GM18499 (cell line): Measurements from ENCODE around the gene PRSS50.
"Not testable (repeated sequence)": the region's sequence is repeated elsewhere in the genome, so short reads cannot be mapped to it uniquely, and the experiment has no call there.

Source experiments
- ATAC-seq: cut with Tn5 transposase; IDR thresholded peaks from one replicate; pipeline ENCODE4 v1.9.1; 2021; ENCODE audit warnings: moderate number of reproducible peaks; ENCODE audit not compliant: insufficient read depth, unreplicated experiment

Gene PRSS50

DNA sequence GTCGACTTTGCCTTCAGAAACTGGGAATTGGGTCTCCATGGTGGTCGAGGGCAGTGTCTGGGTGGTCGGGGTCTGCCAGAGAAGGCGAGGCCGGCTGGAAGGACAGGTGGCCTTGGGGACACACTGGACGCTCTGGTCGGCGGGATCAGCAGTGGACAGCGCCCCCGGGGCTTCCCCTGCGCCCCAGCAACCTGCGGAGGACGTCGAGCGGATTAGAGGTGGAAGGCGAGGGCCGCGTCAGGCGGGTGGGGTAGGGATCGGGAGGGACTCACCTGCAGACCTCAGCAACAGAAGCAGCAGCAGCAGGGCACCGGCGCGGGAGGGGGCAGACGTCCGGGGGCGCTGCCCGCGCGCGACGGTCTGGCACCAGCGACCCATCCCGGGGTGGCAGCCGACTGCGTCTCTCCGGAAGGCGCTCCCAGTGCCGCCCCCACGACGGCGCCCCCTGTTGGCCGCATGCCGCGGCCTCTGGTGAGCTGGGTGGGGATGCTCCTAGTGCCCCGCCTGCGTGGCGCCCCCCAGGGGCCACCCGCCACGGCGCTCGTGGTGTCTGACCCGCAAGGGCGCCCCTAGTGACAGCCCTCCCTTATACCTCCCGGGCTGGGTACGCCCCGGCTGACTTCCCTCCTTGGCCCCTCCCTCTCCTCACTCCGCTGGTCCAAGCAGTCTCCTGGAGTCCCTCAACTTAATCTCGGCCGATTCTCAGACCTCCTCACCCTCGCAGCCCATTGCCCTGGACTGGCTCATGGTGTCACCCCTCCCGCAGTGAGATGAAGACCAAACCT is at the start of gene PRSS50:
Gene PRSS50, minus strand, starts transcription at position 423 of the 785 bp plus-strand sequence. Its CDS starts 45 bp downstream, at position 378.
- ATAC-seq: no peak

- ATAC-seq: no peak
Observed at GRCh38 chr3:46764206-46764605, 46.5 kb upstream of the PRSS50 start.

- ATAC-seq: no peak
Observed at GRCh38 chr3:46763178-46763577, 45.5 kb upstream of the PRSS50 start.

DNA sequence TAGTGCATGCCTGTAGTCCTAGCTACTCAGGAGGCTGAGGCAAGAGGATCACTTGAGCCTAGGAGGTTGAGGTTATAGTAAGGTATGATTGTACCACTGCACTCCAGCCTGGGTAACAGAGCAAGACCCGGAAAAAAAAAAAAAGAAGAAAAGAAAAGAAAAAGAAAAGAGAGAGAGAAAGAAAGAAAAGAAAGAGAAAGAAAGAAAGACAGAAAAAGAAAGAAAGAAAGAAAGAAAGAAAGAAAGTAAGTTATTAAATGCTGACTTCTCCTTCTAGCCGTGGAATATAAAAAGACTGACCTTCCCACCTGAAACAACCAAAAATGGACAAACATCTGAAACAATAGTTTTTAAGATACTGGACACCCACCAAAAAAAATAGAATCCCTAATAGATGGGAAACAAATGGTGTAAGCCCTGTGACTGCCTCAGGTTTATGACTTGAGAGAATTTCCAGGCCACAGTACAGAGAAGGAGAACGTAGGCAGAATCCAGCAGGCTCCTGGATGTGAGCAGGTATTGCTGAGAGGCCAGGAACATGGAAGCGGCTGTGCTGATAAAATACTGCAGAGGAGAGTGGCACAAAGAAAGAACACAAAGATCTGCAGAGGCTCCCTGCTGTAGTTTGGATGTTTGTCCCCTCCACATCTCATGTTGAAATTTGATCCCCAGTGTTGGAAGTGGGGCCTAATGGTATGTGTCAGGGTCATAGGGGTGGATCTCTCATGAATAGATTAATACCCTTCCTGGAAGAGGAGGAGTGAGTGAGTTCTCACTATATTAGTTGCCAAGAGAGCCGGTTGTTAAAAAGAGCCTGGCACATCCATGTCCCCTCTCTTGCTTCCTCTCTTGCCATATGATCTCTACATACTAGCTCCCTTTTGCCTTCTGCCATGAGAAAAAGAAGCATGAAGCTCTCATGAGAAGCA is 41.8 kb upstream of the PRSS50 start:
- ATAC-seq: no peak

DNA sequence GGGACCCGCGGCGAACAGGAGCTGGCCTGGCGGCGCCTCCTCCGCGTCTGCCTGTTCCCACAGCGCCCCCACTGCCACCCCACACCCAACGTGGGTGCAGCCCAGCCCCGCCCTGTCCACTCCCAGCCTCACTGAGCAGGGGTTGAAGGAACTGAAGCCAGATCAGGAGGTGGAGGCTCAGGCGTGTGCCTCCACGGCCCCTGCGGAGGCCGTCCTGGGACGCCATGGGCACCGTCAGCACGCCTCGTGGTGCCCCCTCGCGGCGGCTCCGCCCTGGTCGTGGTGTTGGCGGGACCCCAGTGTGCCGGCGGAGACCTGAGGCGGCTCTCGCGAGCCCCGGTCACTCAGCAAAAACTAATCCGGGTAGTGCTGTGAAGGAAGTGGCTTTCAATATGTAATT is 39.0 kb upstream of the PRSS50 start:
- no peak for ATAC-seq

DNA sequence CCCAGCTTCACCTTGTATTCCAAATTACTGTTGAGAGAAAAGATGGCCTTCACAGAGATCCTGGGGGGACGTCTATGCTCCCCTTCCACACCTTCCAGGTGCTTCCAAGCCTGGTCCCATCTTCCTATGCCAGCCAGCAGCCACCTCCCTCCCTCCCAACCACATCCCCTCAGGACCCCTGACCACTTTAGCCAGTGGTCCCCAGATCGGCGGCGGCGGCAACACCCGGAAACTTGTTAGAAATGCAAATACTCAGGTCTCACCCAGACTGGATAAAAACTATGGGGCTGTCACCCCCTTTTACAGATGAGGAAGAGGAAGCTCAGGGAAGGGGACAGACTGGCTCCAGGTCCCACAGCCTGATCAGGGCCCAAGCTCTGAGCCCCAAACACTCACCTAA is 38.0 kb upstream of the PRSS50 start:
- ATAC-seq: no peak

- not testable (repeated sequence) for ATAC-seq
Observed at GRCh38 chr3:46753127-46753526, 35.5 kb upstream of the PRSS50 start.

GRCh38 chr3:46750555-46751038 is 32.9 kb upstream of the PRSS50 start:
- ATAC-seq: no peak

GRCh38 chr3:46749129-46749528 is 31.5 kb upstream of the PRSS50 start:
- ATAC-seq: no peak

- ATAC-seq: no peak
Observed at GRCh38 chr3:46748170-46748569, 30.5 kb upstream of the PRSS50 start.

- no peak for ATAC-seq
Observed at GRCh38 chr3:46746711-46747110, 29.0 kb upstream of the PRSS50 start.

DNA sequence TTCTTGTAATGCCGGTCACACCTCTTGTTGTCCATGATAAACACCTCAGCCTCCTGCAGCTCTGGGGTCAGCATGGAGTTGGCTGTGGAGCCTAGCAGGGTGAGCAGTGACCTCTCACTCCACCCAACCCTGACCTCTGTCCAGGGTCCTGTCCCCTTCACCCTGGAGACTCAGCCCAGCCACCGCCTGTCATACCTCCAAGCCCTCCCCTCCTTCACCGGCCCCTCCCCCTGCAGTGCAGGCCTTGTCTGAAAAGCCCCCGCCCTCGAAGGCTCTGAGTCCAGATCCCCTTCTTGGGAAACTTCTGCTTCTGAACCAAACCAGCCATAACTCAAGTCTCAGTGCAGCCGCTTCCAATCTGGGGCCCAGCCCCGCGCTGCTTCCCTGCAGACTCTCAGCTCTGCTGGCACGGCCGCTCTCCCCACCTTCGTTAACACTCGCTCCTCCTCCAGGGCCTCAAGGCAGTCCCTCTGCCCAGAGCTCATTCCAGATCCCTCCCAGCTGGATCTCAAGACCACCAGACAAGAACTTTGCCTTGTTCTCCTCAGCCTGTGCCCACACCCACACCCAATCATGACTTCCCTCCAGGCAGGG is 25.4 kb upstream of the PRSS50 start:
- no peak for ATAC-seq

GRCh38 chr3:46739565-46739964 is 21.9 kb upstream of the PRSS50 start:
- ATAC-seq: not testable (repeated sequence)

DNA sequence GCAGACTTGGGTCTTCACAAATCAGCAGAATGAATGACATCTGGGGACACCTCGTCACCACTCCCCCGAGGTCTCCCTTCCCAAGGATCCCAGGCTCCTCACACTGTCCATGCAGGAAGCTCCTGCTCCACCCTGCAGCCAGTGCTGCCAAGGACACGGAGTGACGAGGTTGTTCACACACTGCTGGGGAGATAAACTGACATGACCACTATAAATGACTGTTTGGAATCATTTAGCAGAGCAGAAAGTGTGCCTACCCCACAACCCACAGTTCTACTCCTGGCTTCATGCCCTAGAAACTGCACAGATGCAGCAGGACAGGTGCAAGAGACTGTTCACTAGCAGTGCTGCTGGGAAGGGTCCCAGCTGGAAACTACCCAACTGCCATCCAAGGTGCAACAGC is 19.7 kb upstream of the PRSS50 start:
- ATAC-seq: no peak

DNA sequence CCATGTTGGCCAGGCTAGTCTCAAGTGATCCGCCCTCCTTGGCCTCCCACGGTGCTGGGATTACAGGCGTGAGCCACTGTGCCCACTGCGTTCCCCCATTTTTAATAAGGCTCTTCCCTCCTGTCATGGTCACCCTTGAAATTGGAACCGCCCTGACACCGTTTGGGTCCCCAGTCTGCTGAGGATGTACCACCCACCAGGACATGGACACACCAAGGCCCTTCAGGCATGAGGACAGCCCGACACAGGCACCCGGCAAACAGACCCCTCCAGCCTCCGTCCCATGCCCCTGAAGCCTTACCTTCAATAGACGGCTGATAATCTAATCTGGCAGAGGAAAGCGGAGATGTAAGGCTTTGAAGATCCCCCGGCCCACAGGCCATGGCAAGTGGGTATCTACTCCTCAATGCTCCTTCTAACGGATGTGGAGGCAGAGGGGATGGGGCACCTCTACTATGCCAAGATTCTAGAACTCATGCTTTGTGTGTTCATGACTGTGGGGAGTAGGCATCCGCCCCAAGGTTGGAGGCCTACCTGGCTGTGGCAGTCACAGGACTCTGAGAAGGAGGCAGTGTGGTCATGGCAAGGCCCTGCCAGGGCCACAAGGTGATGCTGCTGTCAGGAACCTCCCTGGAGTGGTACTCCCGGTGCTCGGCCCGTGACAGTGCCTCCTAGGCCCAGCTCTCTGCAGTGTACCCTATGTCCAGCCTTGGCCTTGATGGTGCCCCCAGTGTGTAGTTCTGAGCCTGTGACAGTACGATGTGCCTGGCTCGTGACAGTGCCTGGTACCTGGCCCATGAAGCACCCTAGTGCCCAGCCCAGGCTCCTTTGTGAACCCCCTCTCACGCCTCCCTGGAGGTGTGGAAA is 18.6 kb upstream of the PRSS50 start:
- ATAC-seq: no peak

GRCh38 chr3:46734773-46735172 is 17.1 kb upstream of the PRSS50 start:
- ATAC-seq: no peak

GRCh38 chr3:46733026-46733800 is 15.5 kb upstream of the PRSS50 start:
- ATAC-seq: no peak

DNA sequence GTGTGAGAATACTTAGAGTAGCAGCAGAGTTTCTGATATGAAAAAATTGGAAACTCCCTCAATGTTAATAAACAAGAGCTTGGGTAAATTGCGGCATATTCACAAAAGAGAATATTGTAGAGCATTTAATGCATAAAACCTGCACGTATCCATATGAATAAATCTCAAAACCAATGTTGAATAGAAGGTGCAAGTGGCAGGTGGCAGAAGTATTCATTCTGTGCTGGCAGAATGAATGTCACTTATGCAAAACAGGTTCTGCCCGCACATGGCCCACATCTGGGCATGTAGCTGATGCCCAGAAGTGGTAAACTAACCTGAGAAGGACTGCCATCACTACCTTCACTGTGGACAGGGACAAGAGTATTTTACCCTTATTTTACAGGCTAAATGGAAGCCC is 14.1 kb upstream of the PRSS50 start:
- ATAC-seq: no peak

- no peak for ATAC-seq
Observed at GRCh38 chr3:46730819-46731218, 13.2 kb upstream of the PRSS50 start.
